Heart left ventricle (tissue), 13 donors: ENCODE measurements around the gene ABCC4.

Experiments used
- CTCF ChIP-seq, 12 donors: fragments of 200-600 bp; sonication (generic) in 4 of 12; IDR thresholded peaks; one replicate each; pipeline versions ENCODE4 v1.5.0 to v1.8.0; 2018 to 2022; ENCODE audit warnings: antibody characterized with exemption in 12 of 12, mild to moderate bottlenecking in 5 of 12
- POLR2A ChIP-seq, 2 donors: fragments of 450-650 bp; IDR thresholded peaks; one replicate each; pipeline ENCODE4 v1.6.1; 2017; ENCODE audit warnings: antibody characterized with exemption in 2 of 2, mild to moderate bottlenecking in 2 of 2, moderate library complexity in 2 of 2
- donor health status: ischemic (EF 13 %, LVEDD 7.1; RV severe dilation, severe dysfunction).
- donor health status: DM: no; HTN: yes; CAD: no.
- donor health status: DM: no; HTN: no; CAD: no.
- donor health status: ischemic (EF 25% LVEDD 6.9; RV normal size, moderate dysfunction).
- donor health status: ischemic (EF 25% LVEDD 5.7; RV mildly dilated, moderate dysfunction).
- donor health status: ischemic (EF 35%, LVEDD 5.7; RV mildly dilated, moderate dysfunction).
- donor health status: nonischemic (EF 11% LVEDD 7.7; RV severe dilation, severe dysfunction).
- donor health status: DM: yes; HTN: yes; CAD: no.
- donor health status: PGD.
- donor health status: ischemic (EF 29% LVEDD 5.4; RV normal size, mild dysfunction).
- donor health status: nonischemic (EF 23%, LVEDD 6.1; RV moderate dilation, normal function).

GRCh38 chr13:95269756-95270155, 31.5 kb downstream of the ABCC4 start:
- TF ChIP-seq POLR2A (IDR thresholded peaks at IDR 0.05) (no peak), CTCF (IDR thresholded peaks at IDR 0.05) (no peak)
